HG02610 (cell line): ENCODE measurements around the gene CRY1.
"Not testable (repeated sequence)": the region's sequence is repeated elsewhere in the genome, so short reads cannot be mapped to it uniquely, and the experiment has no call there.

Experiments
- ATAC-seq: cut with Tn5 transposase; IDR thresholded peaks from one replicate; pipeline ENCODE4 v1.9.1; 2021; ENCODE audit warnings: mild to moderate bottlenecking, moderate library complexity; ENCODE audit not compliant: unreplicated experiment

The CRY1 gene

DNA sequence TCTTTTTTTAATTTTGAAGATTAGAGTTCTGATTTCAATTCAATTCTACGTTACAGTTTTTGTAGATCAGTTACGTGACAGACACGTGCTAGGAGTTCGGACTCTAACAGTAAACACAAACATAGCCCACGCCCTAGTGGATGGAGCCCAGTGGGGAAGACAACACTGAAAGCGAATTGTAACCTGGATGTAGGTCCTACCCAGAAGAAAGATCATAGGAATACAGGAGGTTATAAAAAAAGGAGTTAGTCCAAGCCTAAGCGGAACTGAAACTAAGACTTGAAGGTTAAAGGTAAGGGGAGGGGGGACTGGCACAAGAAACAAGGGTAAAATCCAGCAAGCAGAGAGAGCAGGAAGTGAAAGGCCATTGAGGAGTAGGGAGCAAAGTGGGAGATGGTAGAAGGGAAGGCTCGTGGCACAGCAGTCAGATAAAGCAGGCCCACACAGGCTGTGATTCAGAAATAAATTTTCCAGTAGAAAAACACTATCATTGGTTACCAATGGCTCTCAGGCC, 15.7 kb upstream of the CRY1 start:
- ATAC-seq, result no peak

DNA sequence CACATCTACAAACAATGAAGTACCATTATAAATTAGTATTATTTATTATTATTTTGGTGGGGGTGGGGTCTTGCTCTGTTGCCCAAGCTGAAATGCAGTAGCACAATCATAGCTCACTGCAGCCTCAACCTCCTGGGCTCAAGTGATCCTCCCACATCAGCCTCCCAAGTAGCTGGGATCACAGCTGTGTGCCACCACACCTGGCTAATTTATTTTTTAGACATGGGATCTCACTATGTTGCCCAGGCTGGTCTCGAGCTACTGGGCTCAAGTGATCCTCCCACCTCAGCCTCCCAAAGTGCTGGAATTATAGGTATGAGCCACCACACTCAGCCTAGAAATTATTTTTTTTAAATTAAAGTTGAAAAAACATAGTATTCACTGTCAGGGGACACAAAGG, 15.0 kb upstream of the CRY1 start:
- not testable (repeated sequence) for ATAC-seq

DNA sequence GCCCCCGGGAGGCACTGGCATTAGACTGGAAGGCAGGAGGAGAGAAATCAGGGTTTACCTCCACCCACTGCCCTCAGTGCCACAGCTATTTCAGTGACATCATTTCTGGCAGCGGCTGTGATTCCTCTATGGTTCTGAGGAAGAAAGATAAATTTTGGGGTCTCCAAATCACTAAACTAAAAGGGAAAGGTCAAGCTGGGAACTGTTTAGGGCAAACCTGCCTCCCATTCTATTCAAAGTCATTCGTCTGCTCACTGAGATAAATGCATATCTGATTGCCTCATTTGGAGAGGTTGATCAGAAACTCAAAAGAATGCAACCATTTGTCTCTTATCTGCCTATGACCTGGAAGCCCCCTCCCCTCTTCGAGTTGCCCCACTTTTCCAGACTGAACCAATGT, 14.0 kb upstream of the CRY1 start:
- no peak for ATAC-seq

DNA sequence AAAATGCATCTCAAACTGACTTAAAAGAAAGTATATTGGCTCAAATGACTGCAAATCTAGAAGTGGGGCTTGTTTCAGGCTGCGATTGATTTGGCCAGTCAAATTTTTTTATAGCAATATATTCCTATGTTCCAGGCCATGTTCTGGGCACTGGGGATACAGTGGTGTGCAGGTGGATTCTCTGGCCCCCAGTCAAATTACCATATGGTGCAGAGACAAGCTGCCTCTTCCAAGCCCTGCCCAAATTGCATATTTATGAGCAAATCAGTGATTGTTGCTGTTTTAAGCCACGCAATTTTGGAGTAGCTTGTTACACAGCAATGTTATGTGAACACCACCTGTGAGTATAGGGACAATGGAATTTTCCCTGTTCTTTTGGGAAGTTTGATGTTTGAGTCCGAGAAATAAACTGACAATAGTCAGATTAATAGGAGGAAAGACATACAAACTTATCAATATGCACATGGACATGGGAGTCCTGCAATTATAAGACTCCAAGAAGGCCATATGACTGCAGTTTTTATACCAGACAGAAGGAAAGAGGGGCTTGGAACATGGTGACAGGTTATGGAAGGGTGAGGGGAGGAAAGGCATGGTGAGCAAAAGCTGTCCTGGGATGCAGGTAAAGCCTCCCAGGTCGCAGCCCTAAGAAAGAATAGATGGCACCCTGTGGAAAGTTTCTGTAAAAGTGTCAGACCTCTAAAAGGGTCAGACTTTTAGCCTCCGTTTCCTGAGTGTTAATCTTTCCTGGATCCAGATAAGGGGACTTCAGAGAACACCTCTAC, 13.1 kb upstream of the CRY1 start:
- no peak for ATAC-seq

DNA sequence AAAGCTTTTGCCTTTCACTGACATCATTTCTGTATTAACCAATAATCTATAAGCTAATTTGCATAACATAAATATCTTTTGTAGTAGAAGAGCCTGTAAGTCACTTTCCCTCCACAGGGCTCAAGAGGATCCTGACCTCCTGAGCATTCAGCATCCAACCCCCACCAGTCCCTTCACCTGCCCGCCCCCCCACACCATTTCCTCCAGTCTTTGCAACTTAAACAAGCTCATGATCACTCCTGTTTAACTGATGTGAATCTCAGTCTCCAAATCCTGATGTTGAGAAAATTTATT, 12.0 kb upstream of the CRY1 start:
- ATAC-seq, result no peak

DNA sequence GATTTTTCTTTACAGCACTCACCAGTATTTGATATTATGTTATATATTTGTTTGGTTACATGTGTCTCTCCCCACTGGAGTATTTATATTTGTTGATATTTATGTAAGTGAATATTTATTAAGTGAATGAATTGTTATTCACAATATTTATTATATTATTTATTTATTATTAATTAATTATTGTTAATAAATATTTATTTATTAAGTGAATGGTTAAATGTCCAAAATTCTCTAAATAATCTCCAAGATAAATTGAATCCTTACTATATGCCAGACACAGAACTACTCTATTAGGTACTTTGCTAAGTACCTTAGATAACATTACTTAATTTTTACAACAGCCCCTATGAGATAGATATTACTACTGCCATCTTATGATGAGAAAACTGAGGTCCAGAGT, 10.2 kb upstream of the CRY1 start:
- no peak for ATAC-seq

DNA sequence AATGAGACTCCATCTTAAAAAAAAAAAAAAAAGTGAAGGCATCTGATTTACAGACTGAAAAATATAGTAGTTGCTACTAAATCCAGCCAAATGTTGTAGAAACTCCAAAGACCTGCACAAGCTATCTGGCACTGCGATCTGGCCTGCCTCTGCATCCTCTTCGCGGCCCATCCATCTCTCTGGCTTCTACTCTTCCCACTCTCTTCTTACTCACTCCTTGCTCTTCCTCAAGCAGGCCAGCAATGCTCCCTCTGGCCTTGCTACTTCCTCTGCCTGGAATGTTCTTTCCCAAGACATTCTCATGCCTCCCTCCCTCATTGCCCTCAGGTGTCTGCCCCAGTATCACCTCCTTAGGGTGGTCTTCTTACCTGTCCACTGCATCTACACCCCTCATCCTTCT, 9.7 kb upstream of the CRY1 start:
- ATAC-seq, result no peak

DNA sequence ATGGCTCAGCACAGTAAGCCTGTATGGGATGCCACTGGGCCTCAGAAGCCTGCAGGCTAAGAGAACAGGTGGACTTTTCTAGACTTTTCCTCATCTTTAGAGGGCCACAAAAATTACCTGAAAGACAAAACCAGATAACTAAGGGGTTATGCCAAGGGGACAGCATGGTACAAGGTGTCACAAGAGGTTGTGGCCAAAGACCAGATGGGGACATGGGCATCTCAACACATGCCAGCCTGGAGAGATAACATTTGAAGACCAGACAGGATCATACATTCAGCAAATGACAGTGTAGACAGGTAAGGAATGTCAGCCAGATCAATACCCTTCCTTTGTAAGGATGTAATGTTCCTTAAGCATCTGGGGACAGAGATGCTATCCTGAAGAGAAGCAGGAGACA, 8.9 kb upstream of the CRY1 start:
- ATAC-seq, result no peak

DNA sequence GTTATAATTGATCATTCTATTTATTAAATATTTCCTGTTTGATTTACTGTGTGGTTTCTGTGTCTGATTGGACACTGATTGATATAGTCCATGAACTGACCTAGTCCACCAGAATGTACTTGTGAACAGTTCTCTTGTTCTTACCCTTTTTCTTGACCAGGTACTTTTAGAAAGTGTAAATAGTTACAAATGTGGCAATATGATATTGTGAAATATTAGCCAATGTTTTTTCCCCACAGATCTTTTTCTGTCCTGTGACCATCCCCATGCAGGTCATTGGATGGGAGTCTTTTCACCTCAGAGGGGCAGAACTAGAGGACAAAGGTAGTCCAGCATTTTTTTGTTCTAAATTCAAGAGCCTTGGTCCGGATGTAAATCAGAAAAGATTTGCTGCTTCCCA, 8.3 kb upstream of the CRY1 start:
- ATAC-seq, result no peak

DNA sequence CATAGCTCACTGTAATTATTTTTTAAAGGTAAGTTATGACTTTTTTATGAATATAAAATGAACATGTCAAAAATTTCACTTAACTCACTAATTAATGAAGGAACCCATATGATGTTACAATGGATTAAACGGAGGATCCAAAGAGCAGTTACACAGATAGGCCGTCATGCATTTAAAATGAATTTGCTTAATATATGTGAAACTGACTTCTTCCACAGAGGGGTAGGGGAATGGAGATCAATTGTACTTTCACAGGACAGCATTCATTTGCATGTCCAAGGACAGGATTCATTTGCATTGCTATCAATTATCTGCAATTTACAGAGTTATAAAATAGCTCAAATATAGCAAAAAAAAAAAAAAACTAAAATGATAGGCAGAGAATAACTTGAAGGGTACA, 6.6 kb upstream of the CRY1 start:
- no peak for ATAC-seq

DNA sequence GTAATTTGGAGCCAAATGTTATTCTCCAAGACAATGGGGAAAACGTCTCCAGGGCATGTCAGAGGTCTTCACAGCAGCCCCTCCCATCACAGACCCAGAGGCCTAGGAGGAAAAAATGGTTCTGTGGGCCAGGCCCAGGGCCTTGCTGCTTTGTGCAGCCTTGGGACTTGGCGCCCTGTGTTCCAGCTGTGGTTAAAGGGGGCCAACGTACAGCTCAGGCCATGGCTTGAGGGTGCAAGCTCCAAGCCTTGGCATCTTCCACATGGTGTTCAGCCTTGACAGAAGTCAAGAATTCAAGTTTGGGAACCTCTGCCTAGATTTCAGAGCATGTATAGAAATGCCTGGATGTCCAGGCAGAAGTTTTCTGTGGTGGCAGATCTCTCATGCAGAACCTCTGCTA, 3.2 kb upstream of the CRY1 start:
- no peak for ATAC-seq

DNA sequence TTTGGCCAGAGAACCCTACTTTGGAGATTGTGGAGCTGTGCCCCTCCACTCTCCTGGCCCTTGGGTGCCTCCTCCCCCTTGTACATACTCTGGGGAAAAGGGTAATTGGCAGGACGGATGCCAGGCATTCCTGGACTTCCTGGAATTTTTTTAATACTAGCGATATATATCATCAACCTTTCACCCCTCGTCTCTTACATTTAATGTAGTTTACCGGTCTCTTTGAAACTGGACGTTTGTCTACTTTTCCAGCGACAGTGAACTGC, 767 bp upstream of the CRY1 start:
- no peak for ATAC-seq

DNA sequence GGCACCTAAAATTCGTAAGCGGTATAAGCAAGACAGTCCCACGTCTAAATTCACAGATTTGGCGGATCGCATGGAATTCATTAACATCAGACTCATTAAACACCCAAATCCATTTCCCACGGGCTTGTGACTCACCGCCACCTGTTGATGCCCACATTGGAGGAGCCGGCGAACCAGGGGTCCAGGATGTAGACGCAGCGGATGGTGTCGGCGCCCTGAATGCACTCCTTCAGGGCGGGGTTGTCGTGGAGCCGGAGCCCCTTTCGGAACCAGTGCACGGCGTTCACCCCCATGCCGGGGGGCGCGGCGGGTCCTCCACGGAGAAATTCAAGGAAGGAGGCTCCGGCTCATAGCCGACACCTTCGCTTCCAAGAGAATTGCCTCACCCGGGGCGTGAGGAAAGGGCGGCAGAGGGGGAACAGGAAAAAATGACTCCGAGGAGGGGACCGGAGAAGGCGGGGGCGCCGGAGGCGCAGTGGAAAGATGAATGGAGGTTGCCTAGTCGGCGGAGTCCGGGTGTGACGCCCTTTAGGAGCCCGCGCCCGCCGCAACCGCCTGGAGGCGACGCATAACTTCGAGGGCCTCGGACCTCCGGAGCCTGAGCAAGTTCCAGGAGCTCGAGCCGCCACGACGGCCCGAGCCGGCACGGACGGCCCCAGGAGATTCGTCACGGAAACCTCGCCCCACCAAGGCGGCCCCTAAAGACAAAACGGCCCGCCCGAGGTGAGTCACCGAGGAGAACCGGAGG, 506 bp downstream of the CRY1 start:
- peak; percentile 26 for ATAC-seq

DNA sequence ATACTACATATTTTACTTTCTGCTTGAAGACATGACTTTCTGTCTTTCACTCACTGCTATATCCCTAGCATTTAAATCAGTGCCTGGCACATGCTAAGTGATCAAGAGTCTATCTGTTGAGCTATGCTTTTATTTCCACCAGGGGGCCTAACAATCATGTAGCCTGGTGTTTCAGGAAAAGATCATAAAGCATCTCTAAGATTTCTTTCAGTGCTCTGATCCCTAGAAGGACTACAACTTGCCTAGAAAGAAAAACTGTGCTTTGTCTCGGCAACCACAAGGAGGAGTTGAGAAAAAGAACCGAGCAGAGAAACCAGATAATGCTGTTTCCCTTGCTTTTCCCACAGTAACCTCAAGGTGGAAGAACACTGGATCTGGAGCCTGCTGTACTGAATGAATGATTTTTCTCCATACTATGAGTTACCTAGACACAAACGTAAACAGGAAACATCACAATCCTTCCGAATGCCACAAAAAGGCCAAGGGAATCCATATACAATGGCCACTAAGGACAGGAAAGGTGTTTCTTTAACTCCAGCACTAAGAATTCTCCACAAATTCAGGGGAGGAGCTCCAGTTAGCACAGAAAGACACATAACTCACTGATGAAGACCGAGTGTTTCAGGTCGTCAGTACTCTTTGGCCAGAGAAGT, 1.2 kb downstream of the CRY1 start:
- ATAC-seq, result no peak

DNA sequence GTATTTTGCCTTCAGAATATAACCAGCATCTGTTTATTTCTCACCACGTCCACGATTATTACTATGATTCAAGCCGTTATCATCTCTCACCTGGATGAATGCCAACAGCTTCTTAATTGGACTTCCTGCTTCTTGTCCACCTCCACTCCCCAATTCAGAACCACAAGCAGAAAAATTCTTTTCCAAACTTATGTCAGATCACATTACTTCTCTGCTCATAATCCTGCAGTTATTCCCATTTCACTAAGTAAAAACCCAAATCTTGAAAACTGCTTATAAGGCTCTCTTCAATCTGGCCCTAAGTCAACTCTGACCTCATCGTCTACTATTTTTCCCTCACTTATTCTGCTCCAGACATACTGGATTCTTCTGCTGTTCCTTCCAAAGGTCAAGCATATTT, 2.0 kb downstream of the CRY1 start:
- no peak for ATAC-seq

DNA sequence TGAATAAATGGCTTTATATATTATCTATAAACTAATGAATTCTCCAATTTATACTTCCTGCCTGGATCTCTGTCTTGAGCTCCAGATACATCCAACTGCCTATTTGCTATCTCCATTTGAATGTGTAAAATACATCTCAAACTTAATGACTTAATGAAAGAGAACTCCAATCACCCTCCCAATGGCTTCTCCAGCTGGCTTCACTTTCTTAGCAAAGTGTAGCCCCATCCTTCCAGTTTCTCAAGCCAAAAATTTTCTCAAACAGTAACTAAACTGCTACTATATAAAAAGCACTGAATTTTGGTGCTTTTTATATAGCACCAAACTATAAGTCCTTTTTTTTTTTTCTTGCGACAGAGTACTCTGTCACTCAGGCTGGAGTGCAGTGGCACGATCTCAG, 2.6 kb downstream of the CRY1 start:
- ATAC-seq, result no peak

DNA sequence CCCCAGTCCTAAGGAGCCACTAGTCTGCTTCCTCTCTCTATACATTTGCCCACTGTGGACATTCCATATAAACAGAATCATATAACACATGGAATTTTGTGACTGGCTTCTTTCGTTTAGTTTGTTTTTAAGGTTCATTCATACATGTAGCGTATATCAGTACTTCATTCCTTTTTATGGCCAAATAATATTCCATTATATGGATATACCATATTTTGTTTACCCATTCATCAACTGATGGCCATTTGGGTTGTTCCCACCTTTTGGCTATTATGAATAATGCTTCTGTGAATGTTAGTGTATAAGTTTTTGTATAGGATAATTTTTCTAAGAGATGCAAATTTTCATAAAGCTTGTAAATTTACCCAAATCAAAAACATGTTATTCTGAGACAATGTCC, 4.4 kb downstream of the CRY1 start:
- ATAC-seq, result no peak

DNA sequence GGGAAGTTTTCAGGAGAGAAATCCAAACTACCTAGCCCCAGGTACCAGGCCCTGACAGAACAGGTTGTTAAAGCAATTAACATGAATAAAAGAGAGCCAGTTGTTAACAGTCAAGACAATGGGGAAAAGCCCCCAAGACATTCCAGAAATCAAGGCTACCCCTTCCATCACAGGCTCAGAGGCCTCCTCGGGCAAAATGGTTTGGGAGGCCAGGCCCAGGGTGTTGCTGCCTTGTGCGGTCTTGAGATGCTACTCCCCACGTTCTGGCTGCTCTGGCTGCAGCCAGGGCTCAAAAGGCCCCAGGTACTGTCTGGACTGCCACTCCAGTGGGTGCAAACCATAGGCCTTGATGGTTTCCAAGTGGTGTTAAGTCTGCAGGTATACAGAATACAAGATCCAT, 7.0 kb downstream of the CRY1 start:
- ATAC-seq, result no peak

DNA sequence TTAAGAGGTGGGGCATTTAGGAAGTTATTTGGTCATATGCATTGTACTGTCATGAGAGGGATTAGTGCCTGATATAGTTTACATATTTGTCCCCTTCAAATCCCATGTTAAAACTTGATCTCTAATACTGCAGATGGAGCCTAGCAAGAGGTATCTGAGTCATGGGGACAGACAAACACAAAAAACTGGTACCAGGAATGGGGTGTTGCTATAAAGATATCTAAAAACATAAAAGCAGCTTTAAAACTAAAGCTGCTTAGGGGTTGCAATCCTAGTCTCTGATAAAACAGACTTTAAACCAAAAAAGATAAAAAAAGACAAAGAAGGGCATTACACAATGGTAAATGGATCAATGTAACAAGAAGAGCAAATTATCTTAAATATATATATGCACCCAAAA, 11.6 kb downstream of the CRY1 start:
- ATAC-seq, result no peak

DNA sequence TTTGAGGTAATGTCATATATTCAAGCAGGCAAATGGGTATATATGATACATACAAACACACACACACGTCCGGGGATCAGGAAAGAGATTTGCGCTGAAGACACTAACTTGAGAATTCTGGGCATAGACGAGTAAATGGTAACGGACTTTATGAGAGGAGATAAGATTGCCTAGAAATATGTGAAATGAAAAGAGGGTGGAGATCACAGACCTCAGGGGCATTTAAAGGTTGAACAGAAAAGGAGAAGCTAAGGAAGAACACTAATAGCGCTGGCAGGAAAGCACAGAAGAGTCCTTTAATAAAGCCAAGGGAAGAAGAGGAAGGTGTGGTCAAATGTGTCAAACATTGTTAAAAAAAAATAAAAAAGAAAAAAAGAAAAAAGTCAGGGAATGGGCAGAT, 13.1 kb downstream of the CRY1 start:
- no peak for ATAC-seq

DNA sequence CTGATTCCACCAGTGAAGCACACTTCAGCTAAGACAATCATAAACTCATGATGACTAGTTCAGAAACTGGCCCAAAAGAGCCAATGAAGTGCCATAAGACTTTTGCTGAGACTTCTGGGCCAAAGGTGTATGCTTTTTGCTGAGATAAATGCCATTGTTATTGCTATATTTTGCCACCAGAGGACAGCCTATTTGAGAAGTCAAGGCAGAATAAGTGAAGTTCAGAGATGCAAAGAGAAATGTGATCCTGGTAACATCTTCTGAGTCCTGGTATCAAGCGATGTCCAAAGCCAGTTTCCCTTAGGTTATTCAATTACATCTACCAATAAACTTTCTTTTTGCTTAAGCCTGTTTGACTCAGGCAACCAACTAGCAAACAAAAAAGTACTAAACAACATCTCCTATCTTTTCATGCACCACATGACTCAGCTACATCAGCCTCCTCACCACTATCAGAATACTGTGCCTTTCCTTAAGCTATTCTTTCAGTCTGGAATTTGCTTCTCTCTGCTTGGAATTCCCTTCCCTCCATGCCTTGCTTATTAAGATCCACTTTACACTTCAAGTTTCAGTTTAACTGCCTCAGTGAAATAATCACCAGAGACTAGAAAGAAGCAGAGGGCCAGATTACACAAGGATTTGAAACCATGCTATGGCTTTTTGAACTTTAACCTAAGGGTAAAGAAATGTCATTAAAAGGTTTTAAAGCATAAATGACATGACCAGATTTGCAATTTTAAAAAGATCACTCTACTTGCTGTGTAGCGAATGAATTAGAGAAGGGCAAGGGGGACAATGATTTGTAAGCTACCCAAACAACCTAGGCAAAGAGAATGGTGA, 14.0 kb downstream of the CRY1 start:
- no peak for ATAC-seq

DNA sequence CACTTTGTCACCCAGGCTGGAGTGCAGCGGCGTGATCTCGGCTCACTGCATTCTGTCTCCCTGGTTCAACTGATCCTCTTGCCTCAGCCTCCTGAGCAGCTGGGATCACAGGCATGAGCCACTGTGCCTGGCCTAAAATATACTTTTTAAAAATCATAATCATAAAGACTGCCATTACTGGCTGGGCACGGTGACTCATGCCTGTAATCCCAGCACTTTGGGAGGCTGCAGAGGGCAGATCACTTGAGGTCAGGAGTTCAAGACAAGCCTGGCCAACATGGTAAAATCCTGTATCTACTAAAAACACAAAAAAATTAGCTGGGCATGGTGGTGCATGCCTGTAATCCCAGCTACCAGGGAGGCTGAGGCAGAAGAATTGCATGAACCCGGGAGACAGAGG, 20.1 kb downstream of the CRY1 start:
- not testable (repeated sequence) for ATAC-seq
